ENCODE measurements around the gene C16orf89.

Gene C16orf89

DNA sequence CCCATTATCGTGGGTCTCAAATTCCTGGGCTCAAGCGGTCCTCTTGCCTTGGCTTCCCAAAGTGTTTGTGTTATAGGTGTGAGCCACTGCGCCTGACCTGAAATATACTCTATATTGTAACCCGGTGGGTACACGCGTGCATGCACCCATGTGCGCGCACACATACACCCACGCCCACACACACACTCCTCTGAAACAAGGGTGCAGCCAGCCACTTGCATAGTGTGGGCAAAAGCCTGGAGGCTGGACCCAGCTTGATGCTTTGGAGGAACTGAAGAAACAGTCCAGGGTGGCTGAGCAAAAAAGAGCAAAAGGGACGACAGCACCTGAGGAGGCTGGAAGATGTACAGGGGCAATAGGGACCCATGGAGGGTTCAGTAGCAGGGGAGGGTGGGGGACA lies 61.9 kb downstream of the C16orf89 start:
- no peak for DNase-seq (ENCODE audit: low read depth)

DNA sequence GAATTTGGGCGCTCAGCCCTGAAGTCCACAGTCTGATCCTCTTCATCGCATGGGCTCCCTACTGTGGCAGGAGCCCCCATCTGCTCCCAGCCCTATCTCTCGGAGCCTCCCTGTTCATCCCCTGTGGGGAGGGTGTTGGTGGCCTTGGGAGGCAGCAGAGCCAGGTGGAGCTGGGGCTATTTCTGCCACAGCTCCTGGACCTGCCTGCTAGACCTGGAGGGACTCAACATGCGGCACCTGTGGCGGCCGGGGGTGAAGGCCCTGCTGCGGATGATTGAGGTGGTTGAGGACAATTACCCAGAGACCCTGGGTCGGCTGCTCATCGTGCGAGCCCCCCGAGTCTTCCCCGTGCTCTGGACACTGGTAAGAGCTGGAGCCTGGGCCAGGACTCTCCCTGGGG lies 62.5 kb downstream of the C16orf89 start:
- DNase-seq (ENCODE audit: low read depth): no peak

DNA sequence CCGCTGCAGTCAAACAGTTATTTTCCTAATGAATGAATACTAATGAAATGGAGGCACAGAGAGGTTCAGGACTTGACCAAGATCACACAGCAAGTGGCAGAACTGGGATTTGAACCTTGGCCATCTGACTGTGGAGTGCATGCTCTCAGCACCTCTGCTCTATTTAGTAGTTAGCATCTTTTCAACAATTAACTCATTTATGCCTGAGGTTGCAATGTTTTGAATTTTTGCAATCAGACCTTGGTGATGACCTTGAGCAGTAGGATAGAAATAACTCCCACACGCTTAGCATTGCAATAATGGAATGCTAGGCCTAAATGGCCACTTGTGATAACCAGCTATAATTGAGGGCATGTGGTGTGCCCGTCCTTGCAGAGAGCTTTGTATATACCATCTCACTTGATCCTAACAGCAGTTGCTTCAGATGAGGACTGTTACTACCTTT lies 63.0 kb downstream of the C16orf89 start:
- DNase-seq (ENCODE audit: low read depth): no peak

DNA sequence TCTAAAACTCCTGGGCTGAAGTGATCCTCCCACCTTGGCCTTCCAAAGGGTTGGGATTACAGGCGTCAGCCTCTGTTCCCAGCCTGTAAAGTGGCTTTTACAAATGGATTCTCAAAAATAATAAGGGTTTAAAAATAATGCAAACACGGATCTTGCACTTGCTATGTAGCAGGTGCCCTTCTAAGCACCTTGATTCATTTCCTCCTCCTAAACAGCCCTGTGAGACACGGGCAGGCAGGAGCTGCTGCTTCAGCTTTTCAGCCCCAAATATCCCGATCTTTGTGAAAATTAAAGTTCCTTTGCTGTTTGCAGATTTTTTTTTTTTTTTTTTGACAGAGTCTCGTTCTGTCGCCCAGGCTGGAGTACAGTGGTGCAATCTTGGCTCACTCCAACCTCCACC lies 63.8 kb downstream of the C16orf89 start:
- no peak for DNase-seq (ENCODE audit: low read depth)

DNA sequence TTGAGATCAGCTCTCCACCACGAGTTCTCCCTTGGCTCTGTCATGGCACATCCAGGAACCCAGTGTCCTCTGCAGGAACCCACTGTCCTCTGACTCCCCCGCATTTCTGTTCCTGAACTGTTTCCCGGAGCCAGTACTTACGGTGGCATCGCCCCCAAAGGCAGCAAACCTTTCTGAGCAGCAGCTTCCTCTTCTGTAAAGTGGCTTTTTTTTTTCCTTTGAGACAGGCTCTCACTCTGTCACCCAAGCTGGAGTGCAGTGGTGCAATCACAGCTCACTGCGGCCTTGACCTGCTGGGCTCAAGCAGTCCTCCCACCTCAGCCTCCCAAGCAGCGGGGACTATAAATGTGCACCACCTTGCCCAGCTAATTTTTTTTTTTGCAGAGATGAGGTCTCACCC lies 64.2 kb downstream of the C16orf89 start:
- no peak for DNase-seq (ENCODE audit: low read depth)

DNA sequence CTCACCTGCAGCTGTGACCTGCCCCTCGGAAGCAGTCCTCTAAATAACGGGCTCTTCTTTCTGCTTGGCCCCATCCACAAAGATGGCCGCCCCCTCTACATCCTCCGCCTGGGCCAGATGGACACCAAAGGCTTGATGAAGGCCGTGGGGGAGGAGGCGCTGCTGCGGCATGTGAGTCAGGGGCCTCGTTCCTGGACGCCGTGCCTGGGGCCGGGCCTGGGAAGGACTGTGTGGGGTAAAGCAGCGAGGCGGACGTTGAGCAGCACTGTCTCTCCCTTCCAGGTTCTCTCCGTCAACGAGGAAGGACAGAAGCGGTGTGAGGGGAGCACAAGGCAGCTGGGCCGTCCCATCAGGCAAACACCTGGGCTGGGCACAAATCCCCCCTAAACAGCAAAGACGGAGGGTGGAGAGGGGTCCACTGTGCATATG lies 65.2 kb downstream of the C16orf89 start:
- DNase-seq (ENCODE audit: low read depth): no peak

DNA sequence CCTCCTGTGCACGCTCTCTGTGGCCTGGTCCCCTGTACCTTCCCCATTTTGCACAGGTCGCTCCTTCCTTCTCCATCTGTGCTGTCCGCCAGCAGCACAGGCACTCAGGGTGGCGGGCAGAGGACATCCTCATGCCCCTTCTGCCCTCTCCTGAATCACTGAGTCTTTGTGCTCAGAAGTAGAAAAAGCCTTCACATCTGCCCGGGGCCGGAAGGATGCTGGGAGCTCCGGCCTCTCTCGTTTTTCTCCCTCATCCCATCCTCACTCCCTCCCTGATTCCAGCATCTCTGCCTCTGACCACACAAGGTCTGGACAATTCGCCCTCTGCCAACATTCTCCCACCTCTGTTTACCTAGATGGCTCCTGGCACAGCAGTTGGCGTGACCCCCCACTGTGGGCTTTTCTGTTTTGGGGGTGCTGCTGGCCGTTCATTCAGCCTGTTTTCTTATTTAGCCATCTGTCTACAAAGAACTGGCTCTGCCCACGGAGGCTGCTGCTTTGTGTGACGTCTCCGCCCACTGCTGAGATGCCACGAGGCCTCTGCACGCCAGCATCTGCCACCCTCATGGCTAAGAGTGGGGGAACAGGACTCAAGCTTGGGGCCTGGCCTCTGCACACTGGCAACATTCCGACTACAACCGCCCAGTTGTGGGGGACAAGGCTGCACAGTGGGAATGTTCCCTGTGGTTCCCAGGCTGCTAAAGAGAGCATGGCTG lies 70.9 kb downstream of the C16orf89 start:
- DNase-seq (ENCODE audit: low read depth): no peak
